HUES64 (cell line): ENCODE measurements around the gene ASS1.

ENCODE experiments used
- H3K27ac ChIP-seq: 2 replicates; pipeline ENCODE4 v1.7.0; 2013; ENCODE audit warnings: low read depth, low read length, inconsistent platforms
- H3K27me3 ChIP-seq: 2 replicates; pipeline ENCODE4 v1.6.1; 2013; ENCODE audit warnings: mild to moderate bottlenecking, low read length; ENCODE audit not compliant: insufficient read depth
- H3K36me3 ChIP-seq: 2 replicates; pipeline ENCODE4 v1.6.1; 2013; ENCODE audit warnings: mild to moderate bottlenecking, low read length; ENCODE audit not compliant: insufficient read depth
- H3K4me1 ChIP-seq: 2 replicates; pipeline ENCODE4 v1.6.1; 2013; ENCODE audit warnings: mild to moderate bottlenecking, low read length, moderate library complexity; ENCODE audit not compliant: insufficient read depth
- H3K4me3 ChIP-seq: 2 replicates; pipeline ENCODE4 v1.5.1; 2013; ENCODE audit warnings: mild to moderate bottlenecking, low read length, moderate library complexity
- H3K9ac ChIP-seq: 2 replicates; pipeline ENCODE4 v1.6.1; 2013; ENCODE audit warnings: mild to moderate bottlenecking, low read depth, low read length
- H3K9me3 ChIP-seq: 2 replicates; pipeline ENCODE4 v1.6.1; 2013; ENCODE audit warnings: low read depth, low read length; ENCODE audit not compliant: insufficient read depth
- WGBS: fragments of 150-250, 120-280 bp; methylation state at CpG from one replicate; pipeline ENCODE4 v1.1.7; 2013; ENCODE audit warnings: missing lambda C conversion rate; 5-methylcytosine and 5-hydroxymethylcytosine counted together

Gene ASS1

DNA sequence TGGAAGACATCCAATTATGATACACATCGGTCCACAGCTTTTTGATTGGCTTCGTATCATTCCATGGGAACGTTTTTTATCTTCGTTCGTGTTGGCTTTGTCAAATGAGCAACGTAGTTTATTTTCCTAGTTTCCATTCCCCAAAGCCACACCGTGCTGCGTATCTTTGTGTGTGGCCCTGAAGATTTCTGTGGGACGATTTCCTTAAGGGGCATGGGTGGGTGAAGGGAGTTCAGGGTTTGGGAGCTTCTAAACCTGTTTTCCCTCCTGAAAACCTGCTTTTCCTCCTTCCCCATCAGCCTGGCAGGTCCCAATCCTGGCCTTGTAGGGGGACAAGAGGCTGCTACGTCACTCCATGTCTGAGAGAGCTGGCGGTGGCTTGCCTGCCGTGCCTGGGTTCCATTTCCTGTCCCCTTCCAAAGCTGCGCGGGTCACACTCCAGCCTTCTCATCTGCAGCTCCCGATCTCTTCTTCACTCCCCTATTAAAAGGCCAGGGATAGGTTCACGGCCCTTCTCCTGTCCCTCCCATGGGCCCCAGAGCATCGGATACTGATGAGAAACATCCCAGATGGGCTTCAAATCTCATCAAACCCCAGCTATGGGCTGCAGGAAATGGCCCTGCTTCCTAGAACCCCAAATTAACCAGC lies 23.5 kb upstream of the ASS1 start:
- H3K9ac ChIP-seq: no peak overlapping the region; the same call in 1 of the 2 replicates
- peak overlapping the region; percentile 32; the same call in 1 of the 2 replicates for H3K27ac ChIP-seq
- no peaks in the 10 kb centered on the region for H3K9me3 ChIP-seq
- H3K4me1 ChIP-seq: peaks cover 17% of the 10 kb centered on the region
- H3K4me3 ChIP-seq: no peak overlapping the region
- no peaks in the 10 kb centered on the region for H3K27me3 ChIP-seq
- H3K36me3 ChIP-seq: no peaks in the 10 kb centered on the region
- 70% methylated on average over 16 of the region's 17 CpGs for WGBS

DNA sequence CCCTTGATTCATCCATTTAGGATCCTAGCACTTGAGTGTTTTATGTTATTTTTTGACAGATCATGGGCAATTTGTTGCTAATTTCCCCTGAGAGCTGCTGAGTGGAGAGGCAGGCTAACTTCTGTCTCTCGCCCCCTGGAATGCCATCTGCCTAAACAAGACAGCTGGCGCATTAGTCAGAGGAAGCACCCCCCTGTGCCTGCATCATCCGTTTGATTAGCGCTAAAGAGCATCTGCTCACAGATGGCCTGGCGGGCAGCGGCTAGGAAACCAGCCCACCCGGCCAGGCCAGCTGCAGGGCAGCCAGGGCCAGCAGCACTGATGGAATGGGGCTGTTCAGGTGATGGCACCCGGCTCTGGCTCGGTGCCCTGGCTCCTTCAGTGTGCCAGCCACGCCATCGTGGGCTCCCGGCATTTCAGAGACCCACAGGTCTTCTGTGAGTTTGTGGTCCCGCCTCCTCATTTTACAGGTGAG lies 22.9 kb upstream of the ASS1 start:
- WGBS: 47% methylated on average over 13 of the region's 13 CpGs
- Histone ChIP-seq H3K9ac (no peak overlapping the region; the same call in 1 of the 2 replicates), H3K27ac (peak overlapping the region; percentile 32; the same call in 1 of the 2 replicates)

DNA sequence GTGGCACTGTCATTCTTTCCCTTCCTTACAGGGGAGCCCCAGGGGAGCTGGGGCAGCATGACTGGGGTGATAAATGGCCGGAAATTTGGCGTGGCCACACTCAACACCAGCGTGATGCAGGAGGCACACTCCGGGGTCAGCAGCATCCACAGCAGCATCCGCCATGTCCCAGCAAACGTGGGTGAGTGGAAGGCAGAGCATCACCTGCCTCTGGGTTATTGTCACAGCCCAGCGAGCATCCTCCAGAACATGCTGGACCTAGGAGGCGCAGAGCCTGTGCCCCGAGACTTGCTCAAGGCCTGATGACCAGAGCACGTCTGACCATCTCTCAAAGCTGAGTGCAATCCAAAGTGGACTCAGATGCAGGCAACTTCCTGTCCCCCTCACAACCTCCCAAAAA lies 22.2 kb upstream of the ASS1 start:
- Histone ChIP-seq H3K4me3 (no peak overlapping the region), H3K9ac (no peak overlapping the region), H3K36me3 (no peaks in the 10 kb centered on the region), H3K27me3 (no peaks in the 10 kb centered on the region), H3K4me1 (peaks cover 17% of the 10 kb centered on the region), H3K9me3 (no peaks in the 10 kb centered on the region), H3K27ac (no peak overlapping the region)
- WGBS: 90% methylated on average over 10 of the region's 10 CpGs

More for the DNA sequence above, 22.9 kb upstream of the ASS1 start:
- H3K4me1 ChIP-seq: peaks cover 17% of the 10 kb centered on the region
- H3K4me3 ChIP-seq: no peak overlapping the region
- no peaks in the 10 kb centered on the region for H3K36me3 ChIP-seq
- no peaks in the 10 kb centered on the region for H3K27me3 ChIP-seq
- H3K9me3 ChIP-seq: no peaks in the 10 kb centered on the region

DNA sequence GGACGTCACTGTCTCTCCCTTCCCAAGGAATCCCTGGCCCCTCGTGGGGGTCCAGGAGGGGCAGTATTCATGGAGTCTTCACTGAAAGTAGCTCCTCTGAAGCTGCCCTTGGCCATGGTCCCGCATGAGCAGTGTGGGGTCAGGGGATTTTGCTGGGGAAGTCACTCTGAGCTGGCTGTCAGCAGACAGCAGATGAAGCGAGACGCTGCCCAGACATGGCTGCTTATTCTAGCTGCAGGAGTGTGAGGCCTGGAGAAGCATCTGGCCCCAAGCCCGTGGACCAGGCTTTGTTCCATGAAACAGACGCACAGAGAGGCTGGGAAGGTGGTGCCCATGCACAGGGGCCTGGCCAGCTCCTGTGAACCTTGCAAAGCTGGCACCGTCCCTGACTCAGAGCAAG lies 21.5 kb upstream of the ASS1 start:
- no peaks in the 10 kb centered on the region for H3K36me3 ChIP-seq
- H3K4me1 ChIP-seq: peaks cover 17% of the 10 kb centered on the region
- H3K27me3 ChIP-seq: no peaks in the 10 kb centered on the region
- 88% methylated on average over 8 of the region's 8 CpGs for WGBS
- H3K9ac ChIP-seq: no peak overlapping the region
- H3K27ac ChIP-seq: no peak overlapping the region
- H3K9me3 ChIP-seq: no peaks in the 10 kb centered on the region
- no peak overlapping the region for H3K4me3 ChIP-seq

DNA sequence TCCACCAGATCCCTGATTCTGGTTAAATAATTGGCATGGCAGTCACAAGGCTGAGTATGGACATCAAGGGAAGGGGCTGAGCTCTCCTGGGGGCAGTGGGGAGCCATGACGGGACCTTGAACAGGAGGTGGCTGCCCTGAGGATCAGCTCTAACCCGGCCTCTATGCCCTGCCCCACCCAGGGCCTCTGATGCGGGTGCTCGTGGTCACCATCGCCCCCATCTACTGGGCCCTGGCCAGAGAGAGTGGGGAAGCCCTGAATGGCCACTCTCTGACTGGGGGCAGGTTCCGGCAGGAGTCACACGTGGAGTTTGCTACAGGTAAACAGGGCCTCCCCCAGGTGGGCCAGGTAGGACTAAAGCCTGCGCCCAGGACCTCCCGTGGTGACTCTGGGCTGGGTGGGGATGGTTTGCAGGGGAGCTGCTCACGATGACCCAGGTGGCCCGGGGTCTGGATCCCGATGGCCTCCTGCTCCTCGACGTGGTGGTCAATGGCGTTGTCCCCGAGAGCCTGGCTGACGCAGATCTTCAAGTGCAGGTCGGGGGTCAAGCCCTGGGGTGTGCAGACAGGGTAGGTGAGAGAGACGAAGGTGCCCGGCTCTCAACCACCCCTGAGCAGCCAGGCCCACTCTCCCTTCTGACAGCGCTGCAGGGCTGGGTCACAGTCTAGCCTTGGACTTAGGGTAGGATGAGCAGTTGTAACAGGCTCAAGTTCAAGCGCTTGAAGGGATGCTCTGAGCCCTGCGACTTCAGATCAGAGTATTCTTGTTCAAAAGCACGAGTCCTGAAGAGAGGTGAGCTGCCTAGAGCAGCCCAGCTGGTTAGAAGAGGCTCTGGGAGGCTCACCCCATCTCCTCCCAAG lies 19.9 kb upstream of the ASS1 start:
- Histone ChIP-seq H3K4me1 (peaks cover 17% of the 10 kb centered on the region), H3K27ac (no peak overlapping the region), H3K9ac (no peak overlapping the region), H3K4me3 (no peak overlapping the region), H3K36me3 (no peaks in the 10 kb centered on the region), H3K27me3 (no peaks in the 10 kb centered on the region), H3K9me3 (no peaks in the 10 kb centered on the region)
- WGBS: 93% methylated on average over 24 of the region's 24 CpGs

DNA sequence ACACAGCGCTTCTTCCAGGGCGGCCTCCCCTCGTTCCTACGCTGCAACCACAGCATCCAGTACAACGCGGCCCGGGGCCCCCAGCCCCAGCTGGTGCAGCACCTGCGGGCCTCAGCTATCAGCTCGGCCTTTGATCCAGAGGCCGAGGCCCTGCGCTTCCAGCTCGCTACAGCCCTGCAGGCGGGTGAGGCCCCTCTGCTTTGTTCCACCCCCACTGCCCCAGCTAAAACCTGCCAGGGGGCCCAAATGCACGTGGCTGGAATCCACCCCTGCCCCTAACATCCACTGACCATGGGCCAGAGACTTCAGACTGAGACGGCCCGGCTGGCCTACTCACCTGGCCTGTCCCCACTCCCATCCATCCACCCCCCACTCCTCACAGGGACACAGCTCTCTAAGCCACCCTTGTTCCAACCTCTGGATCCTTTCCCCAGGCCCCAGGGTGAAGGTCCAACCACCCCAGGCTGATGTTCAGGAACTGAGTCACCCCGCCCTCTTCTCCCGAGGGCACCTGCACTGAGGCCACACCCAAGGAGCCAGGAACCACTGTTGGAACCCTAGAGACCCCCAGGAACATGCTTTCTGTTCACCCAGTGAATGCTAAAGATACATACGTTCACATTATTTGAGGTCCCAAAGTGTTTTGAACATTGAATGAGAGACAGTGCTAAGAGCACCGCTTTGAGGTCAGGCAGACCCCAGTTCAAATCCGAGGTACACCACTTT lies 18.9 kb upstream of the ASS1 start:
- no peak overlapping the region for H3K9ac ChIP-seq
- H3K9me3 ChIP-seq: no peaks in the 10 kb centered on the region
- H3K36me3 ChIP-seq: no peaks in the 10 kb centered on the region
- no peaks in the 10 kb centered on the region for H3K27me3 ChIP-seq
- H3K4me1 ChIP-seq: peaks cover 16% of the 10 kb centered on the region
- no peak overlapping the region for H3K27ac ChIP-seq
- 82% methylated on average over 21 of the region's 21 CpGs for WGBS
- H3K4me3 ChIP-seq: no peak overlapping the region

DNA sequence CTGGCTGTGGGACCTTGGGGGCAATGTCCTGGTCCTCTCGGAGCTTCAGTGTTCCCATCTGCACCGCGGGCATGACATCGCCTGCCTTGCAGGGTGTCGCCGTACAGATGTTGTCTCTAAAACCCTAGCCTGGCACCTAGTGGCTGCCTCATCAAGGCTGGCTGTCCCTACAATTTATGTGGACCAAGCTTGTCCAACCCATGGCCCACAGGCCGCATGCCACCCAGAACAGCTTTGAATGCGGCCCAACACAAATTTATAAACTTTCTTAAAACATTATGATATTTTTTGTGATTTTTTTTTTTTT lies 18.3 kb upstream of the ASS1 start:
- no peak overlapping the region for H3K27ac ChIP-seq
- WGBS: 85% methylated on average over 7 of the region's 8 CpGs

DNA sequence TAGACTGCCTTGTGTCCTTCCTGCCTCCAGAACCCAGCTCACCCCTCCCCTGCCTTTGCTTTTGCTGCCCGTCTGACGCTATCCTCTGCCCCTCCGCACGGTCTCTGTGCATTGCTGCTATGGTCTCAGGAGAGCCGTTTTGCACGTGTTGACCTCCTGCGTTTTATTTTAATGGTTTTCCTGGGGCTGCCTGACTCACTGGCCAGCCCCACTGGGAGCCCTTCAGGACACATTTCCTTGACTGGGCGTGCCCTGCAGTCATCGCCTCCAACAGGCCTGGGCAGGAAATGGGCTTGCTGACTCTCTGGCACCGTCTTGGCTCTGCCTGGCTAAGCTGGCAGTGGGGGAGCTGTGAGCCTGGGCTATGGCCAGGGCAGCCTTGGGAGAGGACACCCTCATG lies 17.9 kb upstream of the ASS1 start:
- Histone ChIP-seq H3K4me1 (peaks cover 8% of the 10 kb centered on the region; the same call in 1 of the 2 replicates), H3K27ac (no peak overlapping the region), H3K9me3 (no peaks in the 10 kb centered on the region), H3K4me3 (no peak overlapping the region), H3K9ac (no peak overlapping the region), H3K36me3 (no peaks in the 10 kb centered on the region), H3K27me3 (no peaks in the 10 kb centered on the region)
- 66% methylated on average over 10 of the region's 10 CpGs for WGBS

More for the DNA sequence above, 18.3 kb upstream of the ASS1 start:
- no peak overlapping the region for H3K9ac ChIP-seq
- H3K9me3 ChIP-seq: no peaks in the 10 kb centered on the region
- peaks cover 11% of the 10 kb centered on the region for H3K4me1 ChIP-seq
- H3K36me3 ChIP-seq: no peaks in the 10 kb centered on the region
- no peaks in the 10 kb centered on the region for H3K27me3 ChIP-seq
- no peak overlapping the region for H3K4me3 ChIP-seq

DNA sequence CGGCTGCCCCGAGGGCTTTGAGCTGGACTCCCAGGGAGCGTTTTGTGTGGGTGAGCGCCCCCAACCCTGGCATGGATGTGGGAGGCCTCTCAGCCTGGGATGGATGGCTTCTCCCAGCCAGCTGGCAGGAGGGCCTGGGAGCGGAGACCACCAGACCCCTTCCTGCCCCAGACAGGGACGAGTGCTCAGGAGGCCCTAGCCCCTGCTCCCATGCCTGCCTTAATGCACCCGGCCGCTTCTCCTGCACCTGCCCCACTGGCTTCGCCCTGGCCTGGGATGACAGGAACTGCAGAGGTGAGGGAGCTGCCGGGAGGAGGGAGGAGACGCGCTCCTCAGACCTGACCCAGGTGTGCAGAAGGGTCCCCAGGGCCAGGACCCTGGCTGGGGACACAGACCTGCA lies 17.4 kb upstream of the ASS1 start:
- H3K9ac ChIP-seq: no peak overlapping the region
- peaks cover 3% of the 10 kb centered on the region; the same call in 1 of the 2 replicates for H3K4me1 ChIP-seq
- peaks cover 2% of the 10 kb centered on the region for H3K27me3 ChIP-seq
- no peaks in the 10 kb centered on the region for H3K9me3 ChIP-seq
- no peaks in the 10 kb centered on the region for H3K36me3 ChIP-seq
- WGBS: 90% methylated on average over 12 of the region's 12 CpGs
- no peak overlapping the region for H3K4me3 ChIP-seq
- H3K27ac ChIP-seq: no peak overlapping the region

DNA sequence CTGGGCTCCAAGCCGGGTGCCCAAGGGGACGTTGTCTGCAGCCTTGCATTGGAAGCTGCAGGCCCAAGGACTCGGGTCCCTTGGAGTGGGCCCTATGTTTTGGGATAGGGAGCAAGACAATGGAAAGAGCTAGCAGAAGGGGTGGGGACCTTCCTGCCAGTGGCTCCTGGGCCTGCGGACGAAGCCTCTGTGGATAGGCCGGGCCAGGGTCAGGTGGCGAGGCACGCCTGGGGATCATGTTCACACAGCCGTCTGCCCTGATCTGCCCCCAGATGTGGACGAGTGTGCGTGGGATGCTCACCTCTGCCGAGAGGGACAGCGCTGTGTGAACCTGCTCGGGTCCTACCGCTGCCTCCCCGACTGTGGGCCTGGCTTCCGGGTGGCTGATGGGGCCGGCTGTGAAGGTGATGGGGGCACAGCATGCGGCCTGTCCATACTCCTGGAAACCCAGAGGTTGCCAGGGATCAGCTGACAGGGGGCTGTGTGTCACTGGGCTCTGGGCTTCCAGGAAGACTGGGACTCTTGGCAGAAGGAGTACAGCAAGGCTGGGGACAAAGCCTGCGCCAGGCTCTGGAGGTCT lies 16.6 kb upstream of the ASS1 start:
- no peak overlapping the region for H3K9ac ChIP-seq
- no peaks in the 10 kb centered on the region for H3K4me1 ChIP-seq
- 89% methylated on average over 20 of the region's 20 CpGs for WGBS
- H3K27me3 ChIP-seq: peaks cover 10% of the 10 kb centered on the region
- no peak overlapping the region for H3K4me3 ChIP-seq
- no peaks in the 10 kb centered on the region for H3K36me3 ChIP-seq
- H3K9me3 ChIP-seq: no peaks in the 10 kb centered on the region
- no peak overlapping the region for H3K27ac ChIP-seq

DNA sequence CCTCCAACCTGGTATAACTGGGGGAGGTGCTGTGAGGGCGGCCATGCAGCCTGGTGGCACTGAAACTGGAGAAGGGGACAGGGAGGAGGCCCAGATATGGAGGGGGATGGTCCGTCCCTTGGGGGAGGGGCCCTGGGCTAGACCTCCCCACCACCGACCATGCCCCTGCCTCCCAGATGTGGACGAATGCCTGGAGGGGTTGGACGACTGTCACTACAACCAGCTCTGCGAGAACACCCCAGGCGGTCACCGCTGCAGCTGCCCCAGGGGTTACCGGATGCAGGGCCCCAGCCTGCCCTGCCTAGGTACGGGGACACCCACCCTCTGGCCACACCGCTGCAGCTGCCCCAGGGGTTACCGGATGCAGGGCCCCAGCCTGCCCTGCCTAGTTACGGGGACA lies 15.4 kb upstream of the ASS1 start:
- WGBS: 88% methylated on average over 13 of the region's 13 CpGs
- Histone ChIP-seq H3K36me3 (no peaks in the 10 kb centered on the region), H3K27me3 (peaks cover 22% of the 10 kb centered on the region), H3K4me1 (0 out of 2 replicates have a peak, but pooled peaks cover 4% of the 10 kb centered on the region), H3K4me3 (no peak overlapping the region), H3K9ac (no peak overlapping the region), H3K27ac (no peak overlapping the region), H3K9me3 (no peaks in the 10 kb centered on the region)
